Activated CD4-positive, CD25-positive, alpha-beta regulatory T cell treated with anti-CD3 and anti-CD28 coated beads, Interleukin-2, amount 50 U/mL, for 72 hours (primary cell): Measurements from ENCODE around the gene LMNB1.
"Not testable (repeated sequence)": the region's sequence is repeated elsewhere in the genome, so short reads cannot be mapped to it uniquely, and the experiment has no call there.

Source experiments
- DNase-seq: peaks from one replicate; pipeline ENCODE4 v3.0.0; 2021

LMNB1 gene

DNA sequence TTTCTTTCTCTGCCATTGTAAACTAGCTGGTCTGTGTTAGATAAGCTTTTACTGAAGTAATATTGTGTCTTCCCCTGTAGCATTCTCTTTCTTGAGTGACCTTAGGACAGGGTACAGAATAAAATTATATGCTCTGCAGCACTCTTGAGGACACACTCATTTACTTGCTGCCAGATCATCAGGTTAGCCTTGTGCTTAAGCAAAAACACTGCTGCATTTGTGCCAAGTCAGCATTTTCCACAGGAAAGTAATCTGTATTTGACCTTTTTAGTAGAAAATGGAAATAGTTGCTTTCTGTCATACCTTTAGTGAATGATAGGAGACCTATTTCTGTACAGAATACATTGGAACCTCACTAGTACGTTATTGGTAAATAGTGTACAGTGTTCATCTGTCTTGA is 54.2 kb downstream of the LMNB1 start:
- DNase-seq, result no peak

DNA sequence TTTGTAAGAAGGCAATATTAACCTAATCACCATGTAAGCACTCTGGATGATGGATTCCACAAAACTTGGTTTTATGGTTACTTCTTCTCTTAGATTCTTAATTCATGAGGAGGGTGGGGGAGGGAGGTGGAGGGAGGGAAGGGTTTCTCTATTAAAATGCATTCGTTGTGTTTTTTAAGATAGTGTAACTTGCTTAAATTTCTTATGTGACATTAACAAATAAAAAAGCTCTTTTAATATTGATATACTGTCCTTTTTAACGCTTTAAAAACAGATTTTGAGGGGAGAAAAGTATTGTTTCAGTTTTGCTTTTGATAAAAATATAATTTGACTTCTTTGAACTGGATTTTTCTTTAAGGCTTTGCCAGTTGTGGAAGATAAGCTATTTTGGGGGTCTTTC is 59.8 kb downstream of the LMNB1 start:
- no peak for DNase-seq

DNA sequence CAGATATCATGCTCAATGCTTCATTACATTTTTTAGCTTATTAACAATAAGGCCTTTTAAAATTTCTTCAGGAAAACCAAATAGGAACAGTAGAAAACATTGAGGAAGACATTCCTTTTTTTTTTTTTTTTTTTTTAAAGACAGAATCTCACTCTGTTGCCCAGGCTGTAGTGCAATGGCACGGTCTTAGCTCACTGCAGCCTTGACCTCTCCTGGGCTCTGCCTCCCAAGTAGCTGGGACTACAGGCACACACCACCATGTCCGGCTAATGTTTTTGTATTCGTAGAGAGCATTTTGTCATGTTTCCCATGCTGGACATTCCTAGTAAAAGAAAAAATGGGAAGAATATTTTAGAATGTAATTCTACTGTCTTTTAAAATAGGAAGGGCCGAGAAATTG is 60.3 kb downstream of the LMNB1 start:
- no peak for DNase-seq

DNA sequence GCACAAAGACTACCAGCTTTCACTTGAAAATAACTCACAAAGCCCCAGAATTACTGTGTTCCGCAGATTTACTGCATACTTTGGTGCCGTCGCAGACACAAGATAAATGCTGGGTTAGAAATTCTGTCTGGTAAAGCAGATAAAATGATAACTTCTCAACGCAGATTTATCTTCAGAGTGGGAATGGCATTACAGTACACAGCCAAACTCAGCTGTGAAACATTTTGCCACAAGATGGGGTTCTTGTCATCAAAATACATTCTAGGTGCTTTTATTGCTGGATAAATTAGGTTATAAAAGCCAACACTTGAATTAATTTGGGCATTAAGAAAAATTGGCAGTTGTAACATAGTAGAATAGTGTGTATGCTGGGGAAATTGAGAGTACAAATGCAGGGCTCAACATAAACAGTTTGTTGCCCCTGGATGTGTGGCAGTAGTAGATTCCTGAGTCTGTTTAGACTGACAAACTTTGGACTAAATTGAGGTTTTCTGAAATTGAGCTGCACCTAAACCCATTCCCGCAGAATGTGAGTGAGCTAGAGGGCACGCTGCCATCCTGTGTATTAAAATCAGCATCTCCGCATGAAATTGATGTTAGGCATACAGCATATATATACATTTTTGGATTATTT is 61.1 kb downstream of the LMNB1 start:
- DNase-seq, result no peak

DNA sequence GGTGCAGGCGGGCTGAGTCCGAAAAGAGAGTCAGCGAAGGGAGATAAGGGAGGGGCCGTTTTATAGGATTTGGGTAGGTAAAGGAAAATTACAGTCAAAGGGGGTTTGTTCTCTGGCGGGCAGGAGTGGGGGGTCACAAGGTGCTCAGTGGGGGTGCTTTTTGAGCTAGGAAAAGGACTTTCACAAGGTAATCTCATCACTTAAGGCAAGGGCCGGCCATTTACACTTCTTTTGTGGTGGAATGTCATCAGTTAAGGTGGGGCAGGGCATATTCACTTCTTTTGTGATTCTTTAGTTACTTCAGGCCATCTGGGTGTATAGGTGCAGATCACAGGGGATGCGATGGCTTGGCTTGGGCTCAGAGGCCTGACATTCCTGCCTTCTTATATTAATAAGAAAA is 62.5 kb downstream of the LMNB1 start:
- not testable (repeated sequence) for DNase-seq

DNA sequence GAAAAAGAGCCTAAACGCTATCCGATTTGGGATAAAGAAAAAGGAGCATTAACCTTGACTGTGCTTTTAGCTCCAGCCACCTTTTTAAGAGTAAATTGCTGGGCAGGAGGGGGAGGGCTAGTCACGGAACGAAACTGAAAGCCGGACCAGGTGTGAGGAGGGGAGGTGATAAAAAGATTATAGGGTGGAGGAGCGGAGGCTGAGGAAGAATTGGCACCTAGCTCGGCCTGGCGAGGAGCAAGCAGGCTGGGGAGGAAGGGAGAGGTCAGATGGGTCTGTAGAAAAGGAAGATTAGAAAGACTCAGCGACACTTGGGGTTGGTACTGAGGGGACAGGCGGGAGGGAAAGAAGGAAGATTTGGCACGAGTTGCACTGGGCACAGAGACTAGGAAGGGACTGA is 66.4 kb downstream of the LMNB1 start:
- not testable (repeated sequence) for DNase-seq

DNA sequence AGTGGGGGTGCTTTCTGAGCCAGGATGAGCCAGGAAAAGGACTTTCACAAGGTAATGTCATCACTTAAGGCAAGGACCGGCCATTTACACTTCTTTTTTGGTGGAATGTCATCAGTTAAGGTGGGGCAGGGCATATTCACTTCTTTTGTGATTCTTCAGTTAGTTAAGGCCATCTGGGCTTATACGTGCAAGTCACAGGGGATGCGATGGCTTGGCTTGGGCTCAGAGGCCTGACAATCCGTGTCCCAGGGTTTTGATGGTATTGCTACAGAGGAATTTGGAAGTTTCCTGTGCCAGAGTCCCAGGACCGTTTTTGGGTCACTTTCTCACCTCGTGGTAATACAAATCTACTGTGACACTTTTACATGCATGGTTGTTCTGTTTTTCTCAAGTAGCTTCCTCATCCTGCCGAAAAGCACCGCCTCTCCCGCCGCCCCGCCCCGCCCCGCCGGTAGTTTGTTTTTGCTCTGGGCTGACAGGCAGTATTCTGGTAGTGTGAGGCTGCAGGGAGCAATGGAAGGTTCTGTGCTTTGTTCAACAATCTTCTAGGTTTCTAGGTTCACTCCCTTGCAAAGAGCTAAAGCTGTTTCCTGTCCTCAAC is 68.6 kb downstream of the LMNB1 start:
- peak; percentile 56 for DNase-seq

DNA sequence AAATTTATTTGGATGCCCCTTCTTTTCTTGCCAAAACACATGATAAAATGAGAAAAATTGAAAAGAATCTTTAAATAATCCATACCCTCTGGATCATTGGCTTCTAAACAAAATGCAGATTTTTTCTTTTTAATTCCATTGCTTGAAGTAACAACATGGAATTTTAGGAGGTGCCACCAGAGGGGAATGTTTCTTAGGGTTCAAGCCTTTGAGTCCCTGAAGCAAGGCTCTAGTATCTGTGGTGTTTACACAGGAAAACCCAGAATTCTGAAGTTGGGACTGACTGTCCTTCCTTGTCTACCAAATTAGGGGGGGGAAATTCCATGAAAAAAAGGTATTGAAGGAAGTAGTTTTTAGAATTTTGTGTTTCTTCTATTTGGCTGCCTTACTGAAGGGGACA is 69.4 kb downstream of the LMNB1 start:
- DNase-seq, result no peak

DNA sequence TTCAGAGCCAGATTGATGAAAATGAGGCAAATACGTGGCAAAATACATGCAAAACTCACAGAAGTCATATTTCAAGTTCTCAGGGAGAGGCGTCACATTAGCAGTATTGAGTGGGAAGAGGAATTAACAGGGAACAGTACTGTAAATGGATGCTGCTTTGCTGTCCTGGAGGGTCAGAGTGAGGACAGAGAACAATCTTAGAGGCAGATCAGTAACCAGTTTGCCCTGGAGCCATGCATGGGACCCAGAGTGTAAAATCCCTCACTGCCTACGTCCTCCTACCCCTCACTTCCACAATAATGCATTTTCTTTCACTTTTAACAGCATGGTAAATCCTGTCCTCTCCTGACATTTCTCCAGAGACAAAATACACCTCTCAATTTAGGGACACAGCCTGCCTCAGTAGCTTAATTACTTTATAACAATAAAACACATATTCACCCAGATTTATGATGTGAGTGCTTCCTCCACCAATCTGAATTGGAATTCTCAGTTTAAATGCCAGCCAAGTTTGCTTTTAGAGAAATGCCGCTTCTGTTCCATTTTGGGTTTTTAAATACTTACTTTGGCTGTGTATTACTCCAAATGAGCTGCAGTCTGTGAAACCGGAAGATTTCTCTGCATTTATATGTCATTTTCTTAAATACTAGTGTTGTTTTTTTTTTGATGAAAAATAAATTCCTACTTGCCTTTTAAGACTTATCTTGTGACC is 70.0 kb downstream of the LMNB1 start:
- no peak for DNase-seq

DNA sequence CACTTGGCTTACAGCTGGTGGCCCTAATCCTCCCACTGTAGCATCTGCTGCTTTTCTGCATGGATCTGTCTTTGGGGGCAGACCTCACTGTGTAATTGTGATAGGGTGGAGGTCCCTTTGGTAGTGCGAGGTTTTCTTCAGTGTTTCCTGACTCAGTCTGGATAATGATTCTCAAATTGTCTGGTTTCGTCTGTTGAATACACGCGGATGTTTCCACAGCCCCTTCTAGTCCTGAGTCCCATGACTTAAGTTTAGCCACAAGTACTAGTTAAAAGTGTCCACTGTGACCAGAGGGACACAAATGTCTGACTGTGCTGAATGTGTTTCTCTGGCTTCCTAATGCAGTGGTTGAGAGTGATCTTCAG is 70.5 kb downstream of the LMNB1 start:
- no peak for DNase-seq

DNA sequence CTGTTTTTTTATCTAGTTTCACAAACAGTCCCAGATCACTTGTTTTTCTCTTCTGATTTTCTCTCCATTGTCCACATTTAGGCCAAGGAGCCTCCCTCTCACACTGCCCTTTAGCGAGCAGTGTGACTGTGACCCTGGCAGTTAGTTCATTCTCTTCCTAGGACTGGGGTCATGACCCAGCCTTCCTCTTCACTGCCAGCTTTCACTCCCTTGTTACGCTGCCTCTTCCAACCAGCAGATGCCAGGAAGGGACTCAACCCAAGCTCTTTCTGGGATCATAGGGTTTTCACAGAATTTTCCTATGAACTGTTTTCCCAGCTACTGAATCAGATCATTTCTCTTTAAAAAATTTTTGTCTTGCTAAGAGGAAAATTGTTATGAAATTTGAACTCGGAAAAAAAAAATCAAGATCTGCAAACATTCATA is 70.9 kb downstream of the LMNB1 start:
- no peak for DNase-seq

DNA sequence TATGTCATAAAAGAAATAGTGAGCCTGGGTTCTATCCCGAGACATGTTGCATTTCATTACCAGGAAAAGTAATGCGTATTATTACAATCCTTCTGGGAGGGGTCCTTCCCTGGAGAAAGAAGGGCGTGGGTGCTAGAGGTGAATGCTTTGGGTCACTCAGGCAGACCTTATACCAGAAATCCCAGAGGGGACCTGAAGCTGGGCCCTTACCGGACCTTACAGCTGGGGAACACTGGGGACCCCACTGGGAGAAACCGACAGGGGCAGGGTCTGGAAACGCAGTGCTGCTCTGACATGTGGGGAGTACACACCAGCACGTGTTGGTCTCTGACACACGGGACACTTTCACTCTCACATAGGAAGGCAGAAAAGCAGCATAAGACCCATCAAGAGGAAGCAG is 71.3 kb downstream of the LMNB1 start:
- DNase-seq, result no peak

DNA sequence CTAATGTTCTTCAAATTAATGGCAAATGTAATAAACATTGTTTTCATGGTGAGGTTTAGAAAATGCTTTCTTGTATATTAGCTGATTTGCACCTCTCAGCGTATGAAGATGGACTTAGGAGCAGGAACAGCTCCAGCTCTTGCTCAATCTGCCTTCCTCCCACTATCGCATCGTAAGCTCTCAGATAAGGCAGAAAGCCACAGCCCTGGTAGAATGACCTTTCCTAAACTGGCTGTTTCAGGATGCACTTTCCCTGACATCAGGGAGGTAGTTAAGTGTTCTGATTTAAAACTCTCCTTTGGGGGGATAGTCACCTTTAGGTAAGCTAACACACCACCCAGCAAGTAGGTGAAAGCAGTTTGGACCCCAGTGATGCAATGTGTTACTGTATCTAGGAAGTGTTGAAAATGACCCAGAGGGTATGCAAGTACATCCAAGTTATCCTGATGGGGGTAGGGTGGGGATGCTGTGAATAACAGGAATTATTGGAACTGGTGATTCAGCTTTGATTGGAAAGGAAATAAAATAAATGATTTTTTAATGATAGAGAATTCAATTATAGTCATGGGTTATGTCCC is 72.3 kb downstream of the LMNB1 start:
- no peak for DNase-seq

DNA sequence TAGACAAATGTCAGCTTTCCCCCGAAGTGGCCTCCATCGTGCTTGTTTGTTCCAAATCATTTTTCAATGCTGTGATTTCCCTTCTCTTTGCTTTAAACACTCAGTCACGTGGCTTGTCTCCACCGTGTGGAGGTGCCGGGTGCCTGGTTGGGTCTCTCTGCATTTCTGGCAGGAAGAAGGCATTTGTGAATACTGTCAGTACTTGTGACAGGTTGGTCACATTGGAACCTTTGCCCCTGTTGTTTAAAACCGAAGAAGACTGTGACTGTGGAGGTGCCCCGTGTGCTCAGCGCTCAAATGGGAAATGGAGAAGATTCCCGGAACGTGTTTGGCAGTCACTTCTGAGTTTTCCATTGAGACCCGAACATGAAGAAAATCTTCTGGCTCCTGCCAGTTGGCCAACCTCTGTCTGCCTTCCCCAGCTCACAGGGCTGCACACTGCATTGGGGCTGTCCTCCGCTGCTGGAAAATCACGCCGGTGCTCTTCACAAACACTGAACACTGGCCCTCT is 74.6 kb downstream of the LMNB1 start:
- no peak for DNase-seq

DNA sequence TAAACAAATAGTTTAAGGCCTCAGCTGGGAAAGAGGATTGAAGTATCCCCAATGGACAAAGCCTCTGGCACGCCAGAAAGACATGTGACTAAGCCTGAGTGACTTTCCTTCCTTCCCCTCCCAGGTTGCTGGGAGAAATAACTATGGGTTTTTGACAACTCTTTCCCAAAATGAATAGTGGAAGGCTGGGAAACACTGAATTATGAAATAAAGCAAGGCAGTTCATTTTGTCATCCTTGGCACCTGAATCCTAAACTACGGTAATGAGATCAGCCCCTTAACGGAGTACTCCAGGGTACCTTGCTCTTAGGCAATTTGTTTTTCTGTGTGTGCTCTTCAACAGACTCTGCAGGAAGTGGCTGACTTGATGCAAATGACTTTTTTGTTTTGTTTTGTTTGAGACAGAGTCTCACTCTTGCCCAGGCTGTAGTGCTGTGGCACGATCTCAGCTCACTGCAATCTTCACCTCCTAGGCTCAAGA is 75.2 kb downstream of the LMNB1 start:
- DNase-seq, result no peak

DNA sequence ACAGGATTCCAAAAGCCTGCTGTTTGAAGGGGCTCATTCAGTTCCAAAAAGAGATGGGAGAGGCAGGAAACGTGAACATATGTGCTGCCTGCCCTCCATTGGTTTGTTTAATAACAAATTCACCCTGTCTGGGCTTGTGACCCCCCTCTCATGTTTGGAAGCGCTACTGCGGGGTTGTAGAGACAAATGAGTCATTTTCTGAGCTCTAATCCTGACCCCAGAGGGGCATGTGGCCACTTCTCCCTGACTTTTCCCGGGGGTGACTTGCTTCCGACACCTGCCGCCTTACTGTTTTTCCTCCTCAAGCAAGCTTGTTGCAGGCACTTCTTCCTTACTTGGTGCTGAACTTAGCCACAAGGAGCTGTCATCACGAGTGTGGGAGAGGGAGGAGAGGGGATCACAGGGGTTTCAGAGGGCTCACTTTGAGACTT is 75.9 kb downstream of the LMNB1 start:
- no peak for DNase-seq

DNA sequence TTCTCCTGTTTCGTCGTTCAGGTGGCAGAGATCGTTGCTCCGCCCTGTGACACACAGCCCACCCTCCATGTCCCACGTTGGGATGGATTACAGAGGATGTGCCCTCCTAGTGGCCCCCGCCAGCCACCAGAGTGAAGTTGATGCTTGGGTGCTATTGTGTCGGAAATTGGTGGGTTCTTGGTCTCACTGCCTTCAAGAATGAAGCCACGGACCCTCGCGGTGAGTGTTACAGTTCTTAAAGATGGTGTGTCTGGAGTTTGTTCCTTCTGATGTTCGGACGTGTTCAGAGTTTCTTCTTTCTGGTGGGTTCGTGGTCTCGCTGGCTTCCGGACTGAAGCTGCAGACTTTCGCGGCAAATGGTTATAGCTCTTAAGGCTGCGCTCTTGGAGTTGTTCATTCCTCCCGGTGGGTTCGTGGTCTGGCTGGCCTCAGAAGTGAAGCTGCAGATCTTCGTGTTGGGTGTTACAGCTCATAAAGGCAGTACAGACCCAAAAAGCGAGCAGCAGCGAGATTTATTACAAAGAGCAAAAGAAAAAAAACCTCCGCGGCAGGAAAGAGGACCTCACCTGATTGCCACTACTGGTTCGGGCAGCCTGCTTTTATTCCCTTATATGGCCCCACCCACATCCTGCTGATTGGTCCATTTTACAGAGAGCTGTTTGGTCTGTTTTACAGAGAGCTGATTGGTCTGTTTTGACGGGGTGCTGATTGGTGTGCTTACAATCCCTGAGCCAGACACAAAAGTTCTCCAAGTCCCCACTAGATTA is 76.8 kb downstream of the LMNB1 start:
- peak; percentile 49 for DNase-seq

DNA sequence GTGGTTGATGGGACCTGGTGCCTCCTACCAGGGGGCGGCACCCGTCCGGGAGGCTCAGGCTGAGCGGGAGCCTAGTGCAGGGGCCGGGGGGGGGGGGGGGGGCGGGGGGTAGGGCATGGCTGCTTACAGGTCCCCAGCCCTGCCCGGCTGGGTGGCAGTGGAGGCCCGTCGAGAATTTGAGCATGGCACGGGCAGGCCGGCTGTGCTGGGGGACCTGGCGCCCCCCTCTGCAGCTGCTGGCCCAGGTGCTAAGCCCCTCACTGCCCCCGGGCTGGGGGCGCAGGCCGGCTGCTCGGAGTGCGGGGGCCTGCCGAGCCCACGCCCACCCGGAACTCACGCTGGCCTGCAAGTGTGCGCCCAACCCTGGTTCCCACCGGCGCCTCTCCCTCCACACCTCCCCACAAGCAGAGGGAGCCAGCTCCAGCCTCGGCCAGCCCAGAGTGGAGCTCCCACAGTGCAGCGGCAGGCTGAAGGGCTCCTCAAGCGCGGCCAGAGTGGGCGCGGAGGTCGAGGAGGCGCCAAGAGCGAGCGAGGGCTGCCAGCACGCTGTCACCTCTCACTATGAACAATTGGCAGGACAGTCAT is 77.7 kb downstream of the LMNB1 start:
- DNase-seq, result no peak

DNA sequence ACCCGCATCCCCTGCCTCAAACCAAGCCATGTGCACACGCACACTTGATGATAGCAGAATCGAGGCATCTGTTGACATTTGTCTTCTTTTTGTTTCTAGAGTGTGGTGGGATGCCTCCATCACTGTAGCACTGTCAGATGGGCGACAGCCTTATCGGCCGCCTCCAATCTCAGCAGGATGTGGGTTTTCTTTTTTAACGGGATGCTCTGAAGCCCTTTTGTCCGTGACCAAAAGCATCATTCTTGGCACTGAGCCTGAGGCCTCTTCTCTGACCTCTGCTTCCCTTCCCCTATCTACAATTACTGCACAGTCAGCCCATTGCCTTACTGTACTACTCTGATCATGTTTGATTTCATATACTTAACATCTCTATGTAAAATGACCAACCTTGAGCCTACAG is 78.3 kb downstream of the LMNB1 start:
- DNase-seq, result no peak

DNA sequence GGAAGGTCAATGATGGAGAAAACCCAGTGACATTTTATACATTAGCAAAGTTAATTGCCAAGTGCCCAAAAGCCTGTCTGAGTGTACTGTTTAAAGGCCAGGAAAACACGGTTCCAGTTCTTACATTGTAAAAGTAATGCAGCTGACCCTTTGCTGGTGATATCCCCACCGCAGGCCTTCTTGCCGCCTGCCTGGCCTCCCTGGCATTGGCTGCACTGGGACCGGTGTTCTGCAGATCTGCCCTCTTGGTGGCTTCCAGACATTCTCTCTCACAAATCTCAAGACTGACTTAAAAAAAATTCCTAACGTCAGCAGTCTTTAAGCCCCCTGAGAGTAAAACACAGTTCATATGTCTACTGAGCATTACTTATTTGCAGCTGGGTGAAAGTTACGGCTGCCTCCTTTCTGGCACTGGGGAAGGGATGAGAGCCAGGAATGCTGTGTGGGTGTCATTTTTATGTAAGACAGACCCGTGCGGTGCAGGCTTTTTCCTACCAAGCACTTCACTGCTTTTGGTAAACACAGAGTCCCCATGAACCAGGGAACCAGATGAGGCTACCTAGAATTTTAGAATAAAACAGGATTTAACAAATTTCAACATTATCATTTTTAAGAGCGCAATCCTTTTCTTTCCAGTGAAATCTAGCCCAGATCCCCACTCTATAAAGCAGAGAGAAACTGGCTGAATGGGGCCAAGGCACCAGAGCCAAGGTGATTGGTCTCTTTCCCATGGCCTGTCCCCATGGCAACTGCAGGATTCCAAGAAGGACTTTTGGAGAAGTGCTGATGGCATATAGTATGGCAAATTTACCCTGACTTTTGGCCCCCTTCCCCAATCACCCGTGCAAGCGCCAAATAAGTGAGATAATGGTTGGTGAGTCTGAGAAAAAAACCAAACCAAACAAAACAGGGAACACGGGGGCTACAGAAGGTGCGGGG is 80.8 kb downstream of the LMNB1 start:
- DNase-seq, result no peak

DNA sequence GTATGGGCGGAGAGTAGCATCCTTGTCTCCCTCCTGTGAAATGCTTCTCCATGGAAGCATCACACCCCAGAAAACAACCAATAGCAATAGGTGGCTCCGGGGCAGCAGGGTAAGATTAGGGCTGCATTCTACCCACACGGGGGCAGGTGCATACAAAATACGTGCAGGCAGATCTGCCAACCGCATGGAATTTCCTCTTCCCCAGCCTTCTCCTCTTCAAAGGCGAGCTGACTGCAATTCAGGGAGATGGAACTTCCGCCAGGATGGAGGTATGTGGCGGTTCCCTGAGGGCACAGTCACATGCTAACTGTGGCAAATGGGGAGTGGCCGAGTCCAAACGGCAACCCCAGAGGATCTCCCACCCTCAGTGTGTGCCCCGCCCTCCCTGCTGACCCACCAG is 81.5 kb downstream of the LMNB1 start:
- DNase-seq, result no peak
